WTC11 (cell line): ENCODE results near the gene ANKRD27. TPM values are rescaled to one million over a fixed set of nuclear protein-coding genes. Genes with fewer than 3 reads are reported as not detected.
"Not testable (repeated sequence)": the region's sequence is repeated elsewhere in the genome, so short reads cannot be mapped to it uniquely, and the experiment has no call there.

Experiments
- ATAC-seq: fragments of 200-7000 bp; cut with Tn5 transposase; 2 replicates; pipeline ENCODE4 v1.10.0; 2021; ENCODE audit warnings: mild to moderate bottlenecking, moderate library complexity
- CTCF ChIA-PET: fragments of 300-600 bp; sonication (Branson Sonifier 250); formaldehyde crosslinking; loops from one replicate; lab custom pipeline; 2021; ENCODE audit warnings: antibody characterized with exemption; lab: Charles Lee
- POLR2A ChIA-PET: fragments of 350-600 bp; sonication (Branson Sonifier 250); formaldehyde crosslinking; loops from one replicate; lab custom pipeline; 2021; ENCODE audit warnings: antibody characterized with exemption; lab: Charles Lee
- DNase-seq: peaks from one replicate; pipeline ENCODE4 v3.0.0; 2021; ENCODE audit warnings: low spot score
- H3K27ac Mint-ChIP-seq: 2 replicates; pipeline ENCODE4 v1.8.0; 2021; ENCODE audit warnings: mixed read lengths
- H3K27me3 Mint-ChIP-seq: 2 replicates; pipeline ENCODE4 v1.8.0; 2021; ENCODE audit warnings: low read depth, mild to moderate bottlenecking, moderate library complexity, mixed read lengths
- H3K36me3 Mint-ChIP-seq: 2 replicates; pipeline ENCODE4 v1.8.0; 2021; ENCODE audit warnings: mixed read lengths
- H3K4me1 Mint-ChIP-seq: 2 replicates; pipeline ENCODE4 v1.8.0; 2022; ENCODE audit warnings: mixed read lengths
- H3K4me3 Mint-ChIP-seq: 2 replicates; pipeline ENCODE4 v1.8.0; 2021; ENCODE audit warnings: mild to moderate bottlenecking, moderate library complexity, mixed read lengths
- H3K9me3 Mint-ChIP-seq: 2 replicates; pipeline ENCODE4 v1.8.0; 2021; ENCODE audit warnings: mixed read lengths
- CREB1 ChIP-seq: sonication (generic); formaldehyde crosslinking; IDR thresholded peaks from 2 replicates; pipeline ENCODE4 v1.8.0; 2023; ENCODE audit warnings: mild to moderate bottlenecking, missing genetic modification reagents
- ELF4 ChIP-seq: sonication (generic); formaldehyde crosslinking; IDR thresholded peaks from 2 replicates; pipeline ENCODE4 v1.8.1; 2022; ENCODE audit warnings: low read depth, mild to moderate bottlenecking, moderate library complexity, missing genetic modification reagents
- MXD4 ChIP-seq: fragments of 250-450 bp; sonication (Bioruptor Pico); IDR thresholded peaks from 2 replicates; pipeline ENCODE4 v1.8.0; 2021; ENCODE audit warnings: mild to moderate bottlenecking, moderate library complexity, borderline replicate concordance
- MYBL2 ChIP-seq: sonication (generic); formaldehyde crosslinking; IDR thresholded peaks from 2 replicates; pipeline ENCODE4 v1.8.1; 2023; ENCODE audit warnings: mild to moderate bottlenecking, moderate library complexity, missing genetic modification reagents
- NFYB ChIP-seq: sonication (generic); formaldehyde crosslinking; conservative IDR thresholded peaks from 2 replicates; pipeline ENCODE4 v1.8.0; 2022; ENCODE audit warnings: low read depth, missing genetic modification reagents
- PRRX2 ChIP-seq: fragments of 250-450 bp; sonication (Bioruptor Pico); IDR thresholded peaks from 2 replicates; pipeline ENCODE4 v1.8.0; 2021; ENCODE audit warnings: mild to moderate bottlenecking
- RORB ChIP-seq: fragments of 250-450 bp; sonication (Bioruptor Pico); IDR thresholded peaks from 2 replicates; pipeline ENCODE4 v1.9.0; 2021; ENCODE audit warnings: mild to moderate bottlenecking
- SMAD4 ChIP-seq: sonication (generic); formaldehyde crosslinking; IDR thresholded peaks from 2 replicates; pipeline ENCODE4 v1.8.0; 2022; ENCODE audit warnings: mild to moderate bottlenecking, missing genetic modification reagents
- SP1 ChIP-seq: sonication (generic); formaldehyde crosslinking; conservative IDR thresholded peaks from 2 replicates; pipeline ENCODE4 v1.8.1; 2022; ENCODE audit warnings: missing genetic modification reagents
- STAT6 ChIP-seq: sonication (generic); formaldehyde crosslinking; conservative IDR thresholded peaks from 2 replicates; pipeline ENCODE4 v1.8.1; 2023; ENCODE audit warnings: mild to moderate bottlenecking, low read depth, missing genetic modification reagents, moderate library complexity
- ZMAT4 ChIP-seq: fragments of 250-450 bp; sonication (Bioruptor Pico); IDR thresholded peaks from 2 replicates; pipeline ENCODE4 v1.9.0; 2021; ENCODE audit warnings: mild to moderate bottlenecking
- ZNF263 ChIP-seq: sonication (generic); formaldehyde crosslinking; IDR thresholded peaks from 2 replicates; pipeline ENCODE4 v1.8.1; 2022; ENCODE audit warnings: low read depth, mild to moderate bottlenecking, moderate library complexity, missing genetic modification reagents
- ZSCAN18 ChIP-seq: fragments of 250-450 bp; sonication (Bioruptor Pico); IDR thresholded peaks from 2 replicates; pipeline ENCODE4 v2.1.2; 2022; ENCODE audit warnings: mild to moderate bottlenecking, moderate library complexity
- total RNA-seq: library from RNA; stranded (reverse); gene quantifications from 3 replicates; pipeline ENCODE4 v1.2.3, GENCODE V29; 2021
- TF ChIP-seq, protein P1 (sequence below): sonication (generic); formaldehyde crosslinking; IDR thresholded peaks from 2 replicates; pipeline ENCODE4 v1.8.1; 2022; ENCODE audit warnings: low read depth, missing genetic modification reagents, borderline replicate concordance

The ANKRD27 gene
- total RNA-seq, 1 experiment from 2014 or later = 48.6 TPM

GRCh38 chr19:32708457-32708856 lies 33.5 kb upstream of the ANKRD27 start (continued):
- TF ChIP-seq ZSCAN18 (CRISPR knock-in tag) = no peak
- no peak for TF ChIP-seq SMAD4 (CRISPR knock-in tag)
- TF ChIP-seq STAT6 (CRISPR knock-in tag) = no peak
- TF ChIP-seq CREB1 = no peak
- no peak for TF ChIP-seq RORB

DNA sequence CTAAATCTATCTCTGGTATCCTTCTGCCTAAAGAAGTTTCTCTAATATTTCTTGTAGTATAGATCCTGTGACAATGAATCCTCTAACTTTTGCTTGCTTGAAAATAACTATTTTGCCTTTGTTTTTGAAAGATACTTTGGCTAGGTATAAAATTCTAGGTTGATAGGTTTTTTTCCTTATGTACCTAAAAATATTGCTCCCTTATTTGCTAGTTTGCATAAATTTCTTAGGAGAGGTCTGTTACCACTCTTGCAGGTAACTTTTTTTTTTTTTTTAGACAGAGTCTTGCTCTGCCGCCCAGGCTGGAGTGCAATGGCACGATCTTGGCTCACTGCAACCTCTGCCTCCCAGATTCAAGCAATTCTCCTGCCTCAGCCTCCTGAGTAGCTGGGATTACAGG lies 29.0 kb upstream of the ANKRD27 start:
- POLR2A ChIA-PET, H3K4me3 Mint-ChIP-seq, ATAC-seq, DNase-seq, H3K4me1 Mint-ChIP-seq, CTCF ChIA-PET, H3K27ac Mint-ChIP-seq: not testable (repeated sequence)
- peaks cover 23% of the 10 kb centered on the region for H3K36me3 Mint-ChIP-seq
- peaks cover 44% of the 10 kb centered on the region for H3K27me3 Mint-ChIP-seq
- peaks cover 18% of the 10 kb centered on the region for H3K9me3 Mint-ChIP-seq

- Mint-ChIP-seq H3K27ac (no peak overlapping the region), H3K4me3 (no peak overlapping the region), H3K4me1 (peaks cover 27% of the 10 kb centered on the region), H3K27me3 (peaks cover 46% of the 10 kb centered on the region), H3K36me3 (peaks cover 25% of the 10 kb centered on the region)
- DNase-seq = no peak
- POLR2A ChIA-PET = no interaction called here
- CTCF ChIA-PET = no interaction called here
- TF ChIP-seq MXD4 (CRISPR knock-in tag) (no peak), ELF4 (CRISPR knock-in tag) (no peak), PRRX2 (CRISPR knock-in tag) (no peak), ZMAT4 (no peak), MYBL2 (CRISPR knock-in tag) (no peak), SP1 (no peak), ZNF263 (CRISPR knock-in tag) (no peak)
- TF ChIP-seq, protein P1, sequence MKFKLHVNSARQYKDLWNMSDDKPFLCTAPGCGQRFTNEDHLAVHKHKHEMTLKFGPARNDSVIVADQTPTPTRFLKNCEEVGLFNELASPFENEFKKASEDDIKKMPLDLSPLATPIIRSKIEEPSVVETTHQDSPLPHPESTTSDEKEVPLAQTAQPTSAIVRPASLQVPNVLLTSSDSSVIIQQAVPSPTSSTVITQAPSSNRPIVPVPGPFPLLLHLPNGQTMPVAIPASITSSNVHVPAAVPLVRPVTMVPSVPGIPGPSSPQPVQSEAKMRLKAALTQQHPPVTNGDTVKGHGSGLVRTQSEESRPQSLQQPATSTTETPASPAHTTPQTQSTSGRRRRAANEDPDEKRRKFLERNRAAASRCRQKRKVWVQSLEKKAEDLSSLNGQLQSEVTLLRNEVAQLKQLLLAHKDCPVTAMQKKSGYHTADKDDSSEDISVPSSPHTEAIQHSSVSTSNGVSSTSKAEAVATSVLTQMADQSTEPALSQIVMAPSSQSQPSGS (CRISPR knock-in tag) = no peak
- TF ChIP-seq, all 79 proteins: peak for 0
- ATAC-seq = no peak
- peaks cover 18% of the 10 kb centered on the region for H3K9me3 Mint-ChIP-seq
Measured at GRCh38 chr19:32702010-32702409, 27.0 kb upstream of the ANKRD27 start.

- H3K27ac Mint-ChIP-seq, H3K4me3 Mint-ChIP-seq, DNase-seq, POLR2A ChIA-PET, ATAC-seq: not testable (repeated sequence)
- H3K9me3 Mint-ChIP-seq = peaks cover 18% of the 10 kb centered on the region
- TF ChIP-seq NFYB (CRISPR knock-in tag) = peak; percentile 49
- CTCF ChIA-PET = interaction anchor here (0.6 to 1.2 kb wide), 4 partner anchors 17 to 353 kb away, joined by 3 read pairs; no protein-coding TSS in a partner anchor
- H3K4me1 Mint-ChIP-seq = peaks cover 27% of the 10 kb centered on the region
- H3K36me3 Mint-ChIP-seq = peaks cover 25% of the 10 kb centered on the region
- H3K27me3 Mint-ChIP-seq = peaks cover 49% of the 10 kb centered on the region
Measured at GRCh38 chr19:32700129-32700528, 25.1 kb upstream of the ANKRD27 start.
